Colon (tissue), 2 donors: Measurements from ENCODE around the gene PAX5.

Source experiments
- FAIRE-seq: peaks from 2 replicates; lab custom pipeline; 2012; peaks lifted over from hg19 to GRCh38; lab: Jason Lieb, UNC
- donor health status: control.
- donor health status: control.

PAX5 gene

GRCh38 chr9:36855448-36856315 lies 178.4 kb downstream of the PAX5 start:
- no peak for FAIRE-seq

DNA sequence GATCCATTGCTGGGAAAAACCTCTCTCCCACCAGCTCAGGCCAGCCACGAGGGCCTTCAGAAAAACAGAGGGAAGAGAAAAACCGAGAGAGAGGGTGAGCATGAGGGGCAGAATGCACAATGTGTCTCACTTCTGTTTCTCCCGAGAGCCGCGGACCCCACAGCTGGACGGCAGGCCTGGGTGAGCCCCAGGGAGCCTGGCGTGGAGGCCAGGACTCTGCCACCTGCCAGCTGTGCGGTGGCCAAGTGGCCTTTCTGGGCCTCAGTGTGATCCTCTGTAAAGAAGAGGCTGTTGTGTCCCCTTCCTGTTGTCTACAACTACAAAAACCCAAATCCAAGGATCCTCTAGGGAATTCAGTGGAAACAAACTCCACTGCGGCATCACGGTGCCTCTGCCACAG lies 179.3 kb downstream of the PAX5 start:
- FAIRE-seq, result no peak

- FAIRE-seq, result no peak
These were observed 180.0 kb downstream of the PAX5 start for GRCh38 chr9:36854034-36854433.

DNA sequence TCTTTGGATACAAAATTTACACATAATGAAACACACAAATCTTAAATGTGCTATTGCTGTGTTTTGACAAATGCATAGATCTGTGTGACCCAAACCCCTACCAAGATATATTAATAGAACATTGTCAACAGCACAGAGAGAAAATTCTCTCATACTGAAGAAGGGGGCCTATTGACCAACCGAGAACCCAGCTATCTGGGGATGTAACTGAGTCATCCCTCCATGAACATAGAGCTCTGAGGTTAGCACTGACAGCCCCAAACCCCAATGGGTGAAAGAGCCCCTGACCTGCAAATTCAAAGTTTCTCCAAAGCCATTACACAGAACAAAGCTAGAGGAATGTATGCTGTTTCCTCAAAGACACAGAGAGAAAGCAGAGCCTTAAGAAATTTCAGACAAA lies 180.8 kb downstream of the PAX5 start:
- FAIRE-seq, result no peak

DNA sequence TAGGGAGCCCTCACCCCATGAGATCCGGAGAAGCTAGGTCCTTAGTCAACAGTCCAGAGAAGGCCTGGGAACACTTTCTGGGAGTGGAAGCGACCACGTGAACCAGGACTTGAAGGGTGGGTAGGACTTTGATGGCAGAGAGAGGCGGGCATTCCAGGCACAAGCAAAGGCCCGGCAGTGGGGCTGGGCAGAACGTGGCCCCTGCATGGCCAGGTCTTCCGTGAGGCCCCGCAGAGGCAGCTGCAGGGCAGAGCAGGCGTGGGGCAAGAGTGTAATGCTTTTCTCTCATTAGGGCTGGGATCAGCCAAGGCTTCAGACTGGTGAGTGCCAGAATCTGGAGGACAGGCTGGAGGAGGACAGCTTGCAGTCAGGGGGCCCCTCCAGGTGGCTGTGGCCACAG lies 184.1 kb downstream of the PAX5 start:
- no peak for FAIRE-seq

GRCh38 chr9:36848946-36849345 lies 185.1 kb downstream of the PAX5 start:
- FAIRE-seq, result no peak

- no peak for FAIRE-seq
These were observed 186.0 kb downstream of the PAX5 start for GRCh38 chr9:36847781-36848673.

DNA sequence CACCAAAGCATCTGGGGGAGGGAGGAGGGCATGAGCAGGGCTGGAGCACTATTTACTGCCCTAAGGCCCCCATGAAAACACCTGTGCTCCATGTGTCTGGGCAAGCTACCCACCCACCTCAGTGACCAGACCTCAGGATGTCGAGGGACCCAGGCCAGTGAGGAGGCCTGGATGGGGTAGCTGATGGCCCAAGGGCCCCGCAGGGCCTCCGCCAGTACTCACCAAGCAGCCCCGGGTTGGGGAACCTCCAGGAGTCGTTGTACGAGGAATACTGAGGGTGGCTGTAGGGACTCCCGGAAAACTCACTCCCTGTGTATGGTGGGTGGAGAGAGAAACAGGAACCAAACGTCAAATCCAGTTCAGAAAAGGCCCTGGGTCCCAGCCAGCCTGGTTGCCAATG lies 187.4 kb downstream of the PAX5 start:
- no peak for FAIRE-seq

DNA sequence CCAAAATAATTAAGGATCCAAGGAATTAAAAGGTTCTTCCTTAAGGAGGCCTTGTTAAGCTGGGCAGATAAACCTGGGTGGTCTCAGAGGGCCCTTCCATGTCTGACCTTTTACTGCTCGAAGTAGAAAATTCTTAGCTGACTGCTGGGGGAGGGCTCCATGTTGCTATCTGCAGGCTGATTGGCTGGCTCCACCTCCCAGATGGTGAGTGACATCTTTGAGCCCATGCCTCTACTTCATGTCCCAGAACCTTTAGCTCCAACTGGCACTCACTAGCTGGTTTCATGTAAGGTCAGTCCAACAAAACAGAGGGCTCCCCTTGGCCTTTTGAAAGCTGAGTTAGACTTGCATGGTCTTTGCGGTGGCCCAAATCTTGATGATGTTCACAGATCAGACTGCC lies 188.2 kb downstream of the PAX5 start:
- FAIRE-seq, result no peak

DNA sequence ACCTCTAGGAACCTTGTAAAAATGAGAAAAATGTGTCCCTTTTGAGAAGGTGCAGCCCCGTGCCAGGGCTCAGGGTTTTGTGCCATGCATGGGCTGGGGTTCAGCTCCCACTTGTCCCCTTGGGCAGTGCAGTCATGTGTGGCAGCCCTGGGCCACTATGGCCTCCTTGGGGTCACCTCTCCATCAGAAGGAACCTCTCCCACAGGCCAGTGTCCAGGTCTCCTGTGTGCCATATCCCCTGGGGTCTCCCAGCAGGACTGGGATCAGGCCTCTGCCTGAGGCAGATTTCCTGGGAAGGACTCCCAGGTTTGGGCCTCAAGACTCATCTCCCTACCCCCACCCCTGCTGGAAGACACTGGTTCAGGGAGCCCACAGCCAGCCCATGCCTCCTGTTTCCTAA lies 189.1 kb downstream of the PAX5 start:
- FAIRE-seq, result no peak

DNA sequence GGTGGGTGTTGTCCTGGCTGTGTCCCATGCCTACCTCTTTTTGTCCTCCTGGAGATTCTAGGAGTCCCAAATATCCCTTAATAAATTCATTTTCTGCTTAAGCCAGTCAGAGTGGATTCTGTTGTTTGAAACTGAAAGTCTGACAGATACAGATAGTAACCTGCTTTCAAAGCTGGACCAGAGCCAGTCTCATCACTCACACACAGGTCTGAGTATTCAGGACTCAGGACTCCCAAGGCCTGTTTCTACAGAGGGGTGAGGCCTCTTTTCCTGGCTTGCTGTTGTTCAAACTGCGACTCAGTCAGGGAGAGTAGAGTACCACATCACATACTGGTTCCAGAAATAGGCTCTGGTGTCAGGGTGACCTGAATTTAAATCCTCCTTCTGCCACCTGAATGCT lies 190.1 kb downstream of the PAX5 start:
- FAIRE-seq, result no peak

DNA sequence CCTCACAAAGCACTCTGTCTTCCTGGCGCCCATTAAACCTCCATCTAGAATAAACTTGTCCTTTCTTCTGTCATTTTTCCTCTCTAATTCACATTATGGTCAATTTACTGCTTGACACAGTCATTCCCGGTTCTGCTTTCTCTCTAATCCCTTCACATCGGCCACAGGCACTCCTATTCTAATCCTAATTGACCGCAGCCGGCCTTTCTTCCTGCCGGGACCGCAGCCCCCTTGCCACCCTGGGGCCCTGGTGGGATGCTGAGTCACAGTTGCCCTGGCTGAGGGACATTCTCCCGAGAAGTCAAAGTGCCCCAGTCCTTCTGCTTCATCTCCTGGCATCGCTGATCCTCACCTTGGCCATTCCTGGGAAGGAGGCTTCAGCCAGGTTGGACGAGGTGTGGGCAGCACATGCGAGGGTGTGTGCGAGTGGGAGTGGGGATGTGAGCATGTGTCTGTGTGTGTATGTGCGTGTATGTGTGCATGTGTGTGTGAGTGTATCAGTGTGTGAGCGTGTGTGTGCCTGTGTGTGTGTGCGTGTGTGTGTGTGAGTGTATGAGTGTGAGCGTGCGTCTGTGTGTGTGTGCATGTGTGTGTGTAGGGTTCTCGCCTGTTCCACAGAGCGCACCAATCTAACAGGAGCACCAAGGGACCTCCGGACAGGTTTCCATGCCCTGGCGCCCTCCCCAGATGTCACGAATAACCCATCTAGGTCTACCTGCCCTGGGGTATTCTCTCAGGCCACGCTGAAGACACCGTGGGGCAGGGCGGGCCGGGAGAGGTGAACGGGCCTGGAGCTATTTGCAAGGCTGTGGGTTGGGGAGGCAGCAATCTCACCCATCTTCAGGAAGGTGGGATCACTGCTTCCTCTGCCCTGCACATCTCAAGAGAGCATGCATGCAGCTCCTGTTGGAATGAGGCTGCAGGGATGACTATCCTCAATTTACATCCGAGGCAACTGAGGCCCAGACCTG lies 191.2 kb downstream of the PAX5 start:
- no peak for FAIRE-seq

DNA sequence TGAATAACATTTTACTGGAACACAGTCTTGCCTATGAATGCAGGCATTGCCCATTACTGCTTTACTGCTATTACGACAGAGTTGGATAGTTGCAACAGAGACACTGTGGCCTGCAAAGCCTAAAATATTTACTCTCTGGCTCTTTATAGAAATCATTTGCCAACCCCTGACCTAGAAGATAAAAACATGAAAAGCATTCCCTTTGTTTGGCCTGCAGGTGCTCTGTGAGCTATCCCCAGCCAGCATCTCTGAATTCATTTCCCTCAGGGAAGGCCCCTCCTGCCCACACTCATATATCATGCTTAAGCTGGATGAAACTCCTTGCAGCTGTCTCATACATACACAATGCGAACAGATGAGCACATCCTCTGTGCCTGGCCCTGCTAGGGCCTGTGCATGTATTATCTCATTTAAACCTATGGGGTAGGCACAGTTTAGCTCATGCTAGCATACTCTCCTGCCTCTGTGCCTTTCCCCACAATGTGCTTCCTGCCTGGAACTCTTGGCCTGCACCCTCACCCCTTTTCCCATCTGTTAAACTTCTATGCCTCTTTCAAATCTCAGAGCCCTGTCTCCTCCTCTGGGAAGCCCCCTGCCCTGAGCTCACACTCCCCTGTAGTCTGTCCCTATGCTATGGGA lies 193.1 kb downstream of the PAX5 start:
- FAIRE-seq, result no peak

- FAIRE-seq, result no peak
These were observed 194.8 kb downstream of the PAX5 start for GRCh38 chr9:36839131-36839885.

DNA sequence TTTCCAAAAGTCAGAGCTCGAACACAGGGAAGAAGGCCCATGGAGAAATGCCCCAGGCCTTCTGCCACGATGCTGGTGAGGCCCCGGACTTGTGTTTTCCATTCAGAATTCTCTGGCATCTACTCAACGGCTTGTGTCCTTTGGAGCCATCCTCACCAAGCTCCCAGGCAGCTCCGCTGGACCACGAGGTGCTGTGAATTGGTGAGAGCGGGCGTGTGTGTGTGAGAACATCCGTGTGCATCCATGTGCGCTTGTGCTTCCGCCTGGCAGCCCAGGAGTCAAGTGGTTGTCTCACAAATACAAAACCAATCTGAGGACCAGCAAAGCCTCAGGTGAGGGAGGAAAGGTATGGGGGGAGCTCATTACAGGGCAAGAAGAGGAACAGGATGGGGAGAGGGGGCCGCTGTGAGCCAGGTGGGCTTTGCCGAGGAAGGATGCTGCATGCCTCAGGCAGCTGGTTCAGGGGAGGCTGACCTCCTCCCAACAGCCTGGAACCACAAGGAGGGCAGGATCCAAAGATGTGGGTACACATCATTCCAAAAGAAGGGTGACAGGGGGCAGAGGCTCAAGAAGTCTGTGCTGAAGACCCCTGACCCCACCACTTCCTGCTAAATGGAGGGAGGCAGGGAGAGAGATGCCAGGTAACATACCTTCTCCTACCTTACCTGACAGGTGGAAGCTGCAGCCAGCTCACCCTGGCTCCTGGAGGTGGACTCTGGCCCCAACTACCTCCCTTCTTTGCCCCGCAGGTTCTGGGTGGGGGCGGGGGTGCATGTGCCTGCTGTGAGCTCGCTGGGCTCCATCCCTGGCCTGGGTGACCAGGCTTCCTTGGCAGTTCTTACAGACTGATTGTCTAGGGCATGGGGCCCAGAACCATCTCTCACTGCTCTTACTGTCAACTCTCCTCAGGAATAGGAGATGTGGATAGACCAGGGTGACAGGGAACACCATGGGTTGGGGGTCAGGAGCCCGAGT lies 196.3 kb downstream of the PAX5 start:
- FAIRE-seq, result no peak

GRCh38 chr9:36836486-36836885 lies 197.6 kb downstream of the PAX5 start:
- no peak for FAIRE-seq

DNA sequence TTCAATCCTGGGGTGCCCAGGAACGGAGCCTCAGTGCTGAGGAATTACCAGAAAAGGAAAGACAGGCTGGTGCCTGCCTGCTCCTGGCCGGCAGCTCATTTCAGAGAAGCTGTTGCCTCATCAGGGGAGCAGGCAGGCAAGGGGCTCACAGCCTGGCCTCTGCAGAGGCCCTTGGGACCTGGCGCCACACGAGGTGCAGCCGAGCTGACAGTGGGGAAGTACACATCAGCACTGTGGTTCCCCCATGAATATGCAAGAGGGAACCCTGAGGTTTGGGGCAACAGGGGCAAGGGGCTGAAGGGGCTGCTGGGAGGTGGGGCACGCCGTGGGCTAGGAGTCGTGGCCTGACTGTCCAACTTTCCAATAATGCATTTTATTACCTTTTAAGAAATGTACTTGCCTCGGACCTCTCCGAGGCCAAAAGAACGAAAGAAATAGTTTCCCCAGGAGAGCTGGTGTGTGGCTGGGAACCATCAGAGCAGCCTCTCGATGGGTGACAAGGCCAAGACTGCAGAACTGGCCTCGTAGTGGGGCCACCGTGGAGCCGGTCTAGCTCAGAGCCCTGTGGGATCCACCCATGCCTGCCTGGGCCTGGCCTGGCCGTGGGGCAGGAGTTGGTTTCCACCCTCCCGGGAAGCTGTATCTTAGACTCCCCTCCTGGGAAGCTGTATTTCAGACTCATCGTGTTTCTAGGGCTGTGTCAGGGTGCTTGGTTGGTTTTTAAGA lies 198.6 kb downstream of the PAX5 start:
- no peak for FAIRE-seq

DNA sequence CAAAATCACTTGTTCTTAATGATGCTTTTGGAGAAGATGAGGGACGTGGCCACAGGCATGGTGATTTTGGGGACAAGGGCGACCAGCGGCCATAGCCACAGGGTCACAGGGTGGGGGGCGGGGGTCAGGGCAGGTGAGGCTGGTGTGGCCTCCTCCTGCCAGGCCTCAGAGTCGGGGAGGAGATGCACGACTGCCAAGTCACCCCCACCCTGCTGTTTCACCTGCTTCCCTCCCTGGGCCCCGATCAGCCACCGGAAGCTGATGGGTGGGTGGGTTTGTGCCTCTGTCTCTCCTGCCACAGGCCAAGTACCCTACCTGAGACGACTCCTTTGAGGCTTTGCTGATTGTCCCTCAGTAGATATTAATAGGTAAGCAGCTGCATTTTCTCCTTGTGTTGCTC lies 199.3 kb downstream of the PAX5 start:
- FAIRE-seq, result no peak

DNA sequence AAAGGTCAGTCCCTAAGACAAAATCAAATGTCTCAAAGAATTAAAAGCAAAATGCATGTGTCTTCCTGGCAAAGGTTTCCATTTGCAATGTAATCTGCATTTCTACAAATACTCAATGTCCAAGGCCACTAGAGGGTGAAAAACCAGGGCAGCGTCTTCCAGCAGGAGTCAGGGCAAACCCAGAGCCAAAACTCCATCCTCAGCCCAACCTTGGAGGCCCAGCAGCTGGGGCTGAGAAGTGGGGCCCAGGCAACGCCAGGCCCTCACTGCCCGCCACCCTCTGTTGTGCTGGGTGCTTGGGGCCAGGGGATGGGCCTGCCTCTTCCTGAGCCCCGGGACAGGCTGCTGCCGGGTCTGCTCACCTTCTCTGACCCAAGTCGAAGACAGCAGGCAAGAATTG lies 200.1 kb downstream of the PAX5 start:
- no peak for FAIRE-seq
